IgD-negative memory B cell (primary cell): ENCODE results near the gene URM1. TPM values are rescaled to one million over a fixed set of nuclear protein-coding genes. Genes with fewer than 3 reads are reported as not detected.

ENCODE experiments used
- H3K27ac Mint-ChIP-seq, 3 donors: one replicate each; pipeline ENCODE4 v1.8.0; 2020 to 2022; ENCODE audit warnings: mild to moderate bottlenecking in 3 of 3, mixed read lengths in 3 of 3, moderate library complexity in 1 of 3
- H3K27me3 Mint-ChIP-seq: one replicate; pipeline ENCODE4 v1.8.0; 2021; ENCODE audit warnings: mixed read lengths
- H3K36me3 Mint-ChIP-seq: one replicate; pipeline ENCODE4 v1.8.0; 2020; ENCODE audit warnings: mild to moderate bottlenecking, mixed read lengths
- H3K4me1 Mint-ChIP-seq, 3 donors: one replicate each; pipeline ENCODE4 v1.8.0; 2020 to 2022; ENCODE audit warnings: mixed read lengths in 3 of 3, mild to moderate bottlenecking in 1 of 3
- H3K4me3 Mint-ChIP-seq, 4 donors: one replicate each; pipeline ENCODE4 v1.8.0; 2020 to 2022; ENCODE audit warnings: mild to moderate bottlenecking in 4 of 4, mixed read lengths in 4 of 4, moderate library complexity in 3 of 4
- H3K9me3 Mint-ChIP-seq, 3 donors: one replicate each; pipeline ENCODE4 v1.8.0; 2020 to 2021; ENCODE audit warnings: mixed read lengths in 3 of 3, mild to moderate bottlenecking in 1 of 3
- polyA plus RNA-seq: library from polyadenylated mRNA; unstranded; fragments of 300-500 nt; fragmentation: Illumina TruSeq; gene quantifications from one replicate; pipeline ENCODE4 v1.2.3, GENCODE V29; 2021

The URM1 gene
- polyA plus RNA-seq, 1 donor from 2014 or later, result 53.9 TPM

GRCh38 chr9:128365525-128365924 lies 5.6 kb upstream of the URM1 start:
- Mint-ChIP-seq H3K4me3 (peak overlapping the region in 1 of 4 donors; percentile 39), H3K9me3 (no peaks in the 10 kb centered on the region), H3K27ac (no peak overlapping the region), H3K4me1 (peaks cover 4 to 7% (median 5%) of the 10 kb centered on the region in 3 donors), H3K36me3 (no peaks in the 10 kb centered on the region), H3K27me3 (peaks cover 6% of the 10 kb centered on the region)

- peaks cover 6% of the 10 kb centered on the region for H3K27me3 Mint-ChIP-seq
- no peaks in the 10 kb centered on the region for H3K36me3 Mint-ChIP-seq
- H3K9me3 Mint-ChIP-seq, result no peaks in the 10 kb centered on the region
- H3K4me1 Mint-ChIP-seq, result peaks cover 12 to 23% (median 20%) of the 10 kb centered on the region in 3 donors
- H3K27ac Mint-ChIP-seq, result peak overlapping the region in 1 of 3 donors; percentile 10
- peak overlapping the region in 2 of 4 donors; percentile 34 to 45 for H3K4me3 Mint-ChIP-seq
Observed at GRCh38 chr9:128369024-128369706, 2.0 kb upstream of the URM1 start.

GRCh38 chr9:128370367-128370751 lies 815 bp upstream of the URM1 start:
- no peaks in the 10 kb centered on the region for H3K9me3 Mint-ChIP-seq
- no peaks in the 10 kb centered on the region for H3K36me3 Mint-ChIP-seq
- H3K27me3 Mint-ChIP-seq, result peaks cover 6% of the 10 kb centered on the region
- peaks cover 12 to 24% (median 20%) of the 10 kb centered on the region in 3 donors for H3K4me1 Mint-ChIP-seq
- peak overlapping the region; percentile 94 to 98 (median 96) for H3K4me3 Mint-ChIP-seq
- peak overlapping the region; percentile 94 to 98 (median 97) for H3K27ac Mint-ChIP-seq

GRCh38 chr9:128371630-128372117 lies 500 bp downstream of the URM1 start:
- no peaks in the 10 kb centered on the region for H3K9me3 Mint-ChIP-seq
- peak overlapping the region; percentile 93 to 98 (median 94) for H3K27ac Mint-ChIP-seq
- peaks cover 6% of the 10 kb centered on the region for H3K27me3 Mint-ChIP-seq
- H3K4me3 Mint-ChIP-seq, result peak overlapping the region; percentile 94 to 98 (median 96)
- H3K36me3 Mint-ChIP-seq, result no peaks in the 10 kb centered on the region
- H3K4me1 Mint-ChIP-seq, result peaks cover 12 to 23% (median 20%) of the 10 kb centered on the region in 3 donors

GRCh38 chr9:128372188-128372641 lies 1.0 kb downstream of the URM1 start:
- peak overlapping the region; percentile 94 to 98 (median 96) for H3K4me3 Mint-ChIP-seq
- no peaks in the 10 kb centered on the region for H3K36me3 Mint-ChIP-seq
- H3K27ac Mint-ChIP-seq, result peak overlapping the region in 2 of 3 donors; percentile 94 to 98
- no peaks in the 10 kb centered on the region for H3K9me3 Mint-ChIP-seq
- peaks cover 12 to 23% (median 20%) of the 10 kb centered on the region in 3 donors for H3K4me1 Mint-ChIP-seq
- H3K27me3 Mint-ChIP-seq, result peaks cover 3% of the 10 kb centered on the region

GRCh38 chr9:128372784-128373183 lies 1.6 kb downstream of the URM1 start:
- peaks cover 12 to 23% (median 20%) of the 10 kb centered on the region in 3 donors for H3K4me1 Mint-ChIP-seq
- H3K27ac Mint-ChIP-seq, result no peak overlapping the region
- H3K9me3 Mint-ChIP-seq, result no peaks in the 10 kb centered on the region
- H3K36me3 Mint-ChIP-seq, result no peaks in the 10 kb centered on the region
- peak overlapping the region in 3 of 4 donors; percentile 94 to 98 (median 95) for H3K4me3 Mint-ChIP-seq
- peaks cover 2% of the 10 kb centered on the region for H3K27me3 Mint-ChIP-seq

GRCh38 chr9:128374221-128374675 lies 3.1 kb downstream of the URM1 start:
- Mint-ChIP-seq H3K27me3 (peaks cover 2% of the 10 kb centered on the region), H3K36me3 (peaks cover 2% of the 10 kb centered on the region), H3K4me3 (peak overlapping the region in 2 of 4 donors; percentile 39 to 43), H3K4me1 (peaks cover 12 to 23% (median 20%) of the 10 kb centered on the region in 3 donors), H3K27ac (no peak overlapping the region), H3K9me3 (no peaks in the 10 kb centered on the region)

GRCh38 chr9:128375865-128376264 lies 4.7 kb downstream of the URM1 start:
- Mint-ChIP-seq H3K27ac (no peak overlapping the region), H3K4me3 (no peak overlapping the region), H3K9me3 (no peaks in the 10 kb centered on the region), H3K27me3 (no peaks in the 10 kb centered on the region), H3K36me3 (peaks cover 2% of the 10 kb centered on the region), H3K4me1 (peaks cover 5 to 16% (median 15%) of the 10 kb centered on the region in 3 donors)

GRCh38 chr9:128382261-128382660 lies 11.1 kb downstream of the URM1 start:
- Mint-ChIP-seq H3K36me3 (peaks cover 4% of the 10 kb centered on the region), H3K27me3 (no peaks in the 10 kb centered on the region), H3K27ac (no peak overlapping the region), H3K4me1 (peaks cover 0 to 2% (median 0%) of the 10 kb centered on the region in 3 donors), H3K9me3 (no peaks in the 10 kb centered on the region), H3K4me3 (no peak overlapping the region)

- H3K9me3 Mint-ChIP-seq, result no peaks in the 10 kb centered on the region
- no peak overlapping the region for H3K4me3 Mint-ChIP-seq
- no peaks in the 10 kb centered on the region for H3K27me3 Mint-ChIP-seq
- peaks cover 4% of the 10 kb centered on the region for H3K36me3 Mint-ChIP-seq
- H3K27ac Mint-ChIP-seq, result no peak overlapping the region
- peaks cover 0 to 2% (median 0%) of the 10 kb centered on the region in 3 donors for H3K4me1 Mint-ChIP-seq
Observed at GRCh38 chr9:128383007-128383753, 12.0 kb downstream of the URM1 start.

GRCh38 chr9:128383791-128384190 lies 12.6 kb downstream of the URM1 start:
- Mint-ChIP-seq H3K36me3 (peaks cover 4% of the 10 kb centered on the region), H3K27me3 (no peaks in the 10 kb centered on the region), H3K9me3 (no peaks in the 10 kb centered on the region), H3K4me1 (peaks cover 0 to 2% (median 0%) of the 10 kb centered on the region in 3 donors), H3K4me3 (no peak overlapping the region), H3K27ac (no peak overlapping the region)

GRCh38 chr9:128384801-128385495 lies 13.8 kb downstream of the URM1 start:
- Mint-ChIP-seq H3K27me3 (no peaks in the 10 kb centered on the region), H3K9me3 (no peaks in the 10 kb centered on the region), H3K4me1 (peaks cover 0 to 2% (median 0%) of the 10 kb centered on the region in 3 donors), H3K36me3 (peaks cover 2% of the 10 kb centered on the region), H3K27ac (no peak overlapping the region), H3K4me3 (peak overlapping the region in 1 of 4 donors; percentile 17)

- peaks cover 2% of the 10 kb centered on the region for H3K36me3 Mint-ChIP-seq
Observed at GRCh38 chr9:128385496-128386460, 14.6 kb downstream of the URM1 start.

GRCh38 chr9:128388150-128388549 lies 17.0 kb downstream of the URM1 start:
- no peaks in the 10 kb centered on the region for H3K9me3 Mint-ChIP-seq
- peaks cover 4% of the 10 kb centered on the region for H3K36me3 Mint-ChIP-seq
- no peaks in the 10 kb centered on the region for H3K27me3 Mint-ChIP-seq
- no peak overlapping the region for H3K27ac Mint-ChIP-seq
- peaks cover 0 to 2% (median 0%) of the 10 kb centered on the region in 3 donors for H3K4me1 Mint-ChIP-seq
- H3K4me3 Mint-ChIP-seq, result no peak overlapping the region

More at GRCh38 chr9:128385496-128386460, 14.6 kb downstream of the URM1 start:
- H3K4me3 Mint-ChIP-seq, result no peak overlapping the region
- H3K27ac Mint-ChIP-seq, result no peak overlapping the region
- H3K27me3 Mint-ChIP-seq, result no peaks in the 10 kb centered on the region
- peaks cover 0 to 2% (median 0%) of the 10 kb centered on the region in 3 donors for H3K4me1 Mint-ChIP-seq
- no peaks in the 10 kb centered on the region for H3K9me3 Mint-ChIP-seq
